Activated CD4-positive, alpha-beta memory T cell treated with anti-CD3 and anti-CD28 coated beads for 36 hours (primary cell): ENCODE results near the gene ZNF865. TPM values are rescaled to one million over a fixed set of nuclear protein-coding genes. Genes with fewer than 3 reads are reported as not detected.

Source experiments
- CTCF ChIA-PET: fragments of 350-600 bp; sonication (Branson Sonifier 250); formaldehyde crosslinking; loops from one replicate; lab custom pipeline; 2021; ENCODE audit warnings: antibody characterized with exemption, inconsistent platforms; lab: Charles Lee
- POLR2A ChIA-PET: fragments of 350-600 bp; sonication (Branson Sonifier 250); formaldehyde crosslinking; loops from one replicate; lab custom pipeline; 2021; ENCODE audit warnings: antibody characterized with exemption; lab: Charles Lee
- DNase-seq: peaks from one replicate; pipeline ENCODE4 v3.0.0-alpha.2; 2020
- H3K27ac Mint-ChIP-seq: one replicate; pipeline ENCODE4 v1.8.0; 2021; ENCODE audit warnings: mixed read lengths
- H3K27me3 Mint-ChIP-seq: one replicate; pipeline ENCODE4 v1.8.0; 2021; ENCODE audit warnings: mixed read lengths
- H3K36me3 Mint-ChIP-seq: one replicate; pipeline ENCODE4 v1.8.0; 2021; ENCODE audit warnings: mixed read lengths
- H3K4me1 Mint-ChIP-seq: one replicate; pipeline ENCODE4 v1.8.0; 2021; ENCODE audit warnings: low read depth, mixed read lengths
- H3K4me3 Mint-ChIP-seq: one replicate; pipeline ENCODE4 v1.8.0; 2021; ENCODE audit warnings: mild to moderate bottlenecking, mixed read lengths
- H3K9me3 Mint-ChIP-seq: one replicate; pipeline ENCODE4 v1.8.0; 2021; ENCODE audit warnings: mixed read lengths
- intact Hi-C: fragments of 100-400 bp; cut with micrococcal nuclease; formaldehyde crosslinking; loops from one replicate; pipeline ENCODE4 v1.15.1; 2023
- total RNA-seq, 2 experiments: library from RNA; stranded (reverse); gene quantifications; one replicate each; pipeline ENCODE4 v1.2.3, GENCODE V29; 2021

ZNF865 gene
- total RNA-seq, 2 experiments from 2014 or later, result 12.0 to 13.3 TPM

GRCh38 chr19:55642153-55643002, 36.9 kb downstream of the ZNF865 start:
- CTCF ChIA-PET, result interaction anchor here (1.9 to 2.0 kb wide), 3 partner anchors 10 to 12 kb away, joined by 11 to 28 read pairs (median 17); partner anchors contain the start of gene U2AF2
- POLR2A ChIA-PET, result interaction anchor here (0.7 to 2.6 kb wide), 5 partner anchors 9 to 388 kb away, joined by 3 to 19 read pairs (median 3); partner anchors contain the start of genes U2AF2 and ZNF865
- intact Hi-C loops, result loop anchor here (1.0 to 5.0 kb wide), 5 partner anchors 7 to 385 kb away; partner anchors contain the start of genes PPP6R1, RPL28, TMEM238 and ZNF865
- peak overlapping the region; percentile 85 for H3K4me3 Mint-ChIP-seq
- peak; percentile 50 for DNase-seq
- peak overlapping the region; percentile 98 for H3K27ac Mint-ChIP-seq
- H3K36me3 Mint-ChIP-seq, result peaks cover 28% of the 10 kb centered on the region
- H3K4me1 Mint-ChIP-seq, result peaks cover 52% of the 10 kb centered on the region
- peaks cover 2% of the 10 kb centered on the region for H3K9me3 Mint-ChIP-seq
- H3K27me3 Mint-ChIP-seq, result no peaks in the 10 kb centered on the region

- peaks cover 24% of the 10 kb centered on the region for H3K36me3 Mint-ChIP-seq
- peak; percentile 90 for DNase-seq
- intact Hi-C loops, result loop anchor here (1.0 to 5.0 kb wide), 5 partner anchors 8 to 386 kb away; partner anchors contain the start of genes PPP6R1, RPL28, TMEM238 and ZNF865
- H3K4me1 Mint-ChIP-seq, result peaks cover 48% of the 10 kb centered on the region
- ChIA-PET POLR2A (interaction anchor here (0.7 to 2.6 kb wide), 5 partner anchors 10 to 389 kb away, joined by 3 to 19 read pairs (median 3); partner anchors contain the start of genes U2AF2 and ZNF865), CTCF (interaction anchor here (0.6 to 2.0 kb wide), 6 partner anchors 9 to 19 kb away, joined by 3 to 28 read pairs (median 8); partner anchors contain the start of genes U2AF2 and ZNF784)
- H3K9me3 Mint-ChIP-seq, result peaks cover 2% of the 10 kb centered on the region
- H3K27ac Mint-ChIP-seq, result peak within 1 kb of the TSS; percentile 98
- H3K4me3 Mint-ChIP-seq, result peak within 1 kb of the TSS; percentile 85
- H3K27me3 Mint-ChIP-seq, result no peaks in the 10 kb centered on the region
Observed at GRCh38 chr19:55643003-55643886, 37.8 kb downstream of the ZNF865 start, which contains the start of gene ZNF581. TSS of gene ZNF581 (plus strand) at chr19:55643649. CDS start at chr19:55644572, 923 bp downstream.

GRCh38 chr19:55643887-55644176, 38.4 kb downstream of the ZNF865 start:
- DNase-seq, result no peak
- intact Hi-C loops, result loop anchor here (1.0 to 5.0 kb wide), 5 partner anchors 9 to 387 kb away; partner anchors contain the start of genes PPP6R1, RPL28, TMEM238 and ZNF865
- Mint-ChIP-seq H3K9me3 (peaks cover 2% of the 10 kb centered on the region), H3K4me1 (peaks cover 49% of the 10 kb centered on the region), H3K36me3 (peaks cover 24% of the 10 kb centered on the region), H3K27me3 (no peaks in the 10 kb centered on the region), H3K27ac (peak overlapping the region; percentile 98), H3K4me3 (peak overlapping the region; percentile 85)
- ChIA-PET CTCF (interaction anchor here (1.0 to 1.1 kb wide), 2 partner anchors 9 to 10 kb away, joined by 3 to 4 read pairs; no protein-coding TSS in a partner anchor), POLR2A (interaction anchor here (2.6 kb wide), 1 partner anchor 11 kb away, joined by 19 read pairs; the partner anchor contains the start of gene U2AF2)

GRCh38 chr19:55644191-55644833, 38.9 kb downstream of the ZNF865 start:
- no peak for DNase-seq
- Mint-ChIP-seq H3K4me1 (peaks cover 46% of the 10 kb centered on the region), H3K27me3 (no peaks in the 10 kb centered on the region), H3K27ac (peak overlapping the region; percentile 98), H3K9me3 (no peaks in the 10 kb centered on the region), H3K4me3 (peak overlapping the region; percentile 85), H3K36me3 (peaks cover 21% of the 10 kb centered on the region)
- intact Hi-C loops, result loop anchor here (5.0 kb wide), 1 partner anchor 387 kb away; the partner anchor contains the start of gene PPP6R1
- CTCF ChIA-PET, result interaction anchor here (1.0 to 1.1 kb wide), 2 partner anchors 9 to 10 kb away, joined by 3 to 4 read pairs; no protein-coding TSS in a partner anchor
- POLR2A ChIA-PET, result interaction anchor here (2.6 kb wide), 1 partner anchor 10 kb away, joined by 19 read pairs; the partner anchor contains the start of gene U2AF2

GRCh38 chr19:55644842-55645511, 39.5 kb downstream of the ZNF865 start:
- Mint-ChIP-seq H3K27ac (peak overlapping the region; percentile 98), H3K4me1 (peaks cover 47% of the 10 kb centered on the region), H3K27me3 (no peaks in the 10 kb centered on the region), H3K9me3 (no peaks in the 10 kb centered on the region), H3K4me3 (peak overlapping the region; percentile 85), H3K36me3 (peaks cover 21% of the 10 kb centered on the region)
- ChIA-PET POLR2A (interaction anchor here (0.6 to 0.9 kb wide), 2 partner anchors 11 to 12 kb away, joined by 3 read pairs; no protein-coding TSS in a partner anchor), CTCF (interaction anchor here (0.7 to 1.5 kb wide), 4 partner anchors 8 to 13 kb away, joined by 3 to 5 read pairs (median 4); no protein-coding TSS in a partner anchor)
- no peak for DNase-seq
- intact Hi-C loops, result loop anchor here (5.0 kb wide), 1 partner anchor 388 kb away; the partner anchor contains the start of gene PPP6R1

GRCh38 chr19:55645512-55645881, 40.0 kb downstream of the ZNF865 start:
- Mint-ChIP-seq H3K36me3 (peaks cover 21% of the 10 kb centered on the region), H3K4me1 (peaks cover 42% of the 10 kb centered on the region), H3K27ac (peak overlapping the region; percentile 13), H3K4me3 (peak overlapping the region; percentile 49), H3K27me3 (no peaks in the 10 kb centered on the region), H3K9me3 (no peaks in the 10 kb centered on the region)
- intact Hi-C loops, result no loop called here
- ChIA-PET CTCF (interaction anchor here (0.7 to 1.5 kb wide), 2 partner anchors 9 to 13 kb away, joined by 4 to 5 read pairs; no protein-coding TSS in a partner anchor), POLR2A (interaction anchor here (0.6 to 0.9 kb wide), 2 partner anchors 12 kb away, joined by 3 read pairs; no protein-coding TSS in a partner anchor)
- DNase-seq, result no peak

- H3K9me3 Mint-ChIP-seq, result no peaks in the 10 kb centered on the region
- no peak for DNase-seq
- CTCF ChIA-PET, result interaction anchor here (1.2 to 2.1 kb wide), 4 partner anchors 8 to 14 kb away, joined by 4 to 17 read pairs (median 5); no protein-coding TSS in a partner anchor
- peaks cover 40% of the 10 kb centered on the region for H3K4me1 Mint-ChIP-seq
- H3K4me3 Mint-ChIP-seq, result peak overlapping the region; percentile 70
- H3K27me3 Mint-ChIP-seq, result no peaks in the 10 kb centered on the region
- intact Hi-C loops, result no loop called here
- H3K36me3 Mint-ChIP-seq, result peaks cover 16% of the 10 kb centered on the region
- H3K27ac Mint-ChIP-seq, result no peak overlapping the region
- POLR2A ChIA-PET, result interaction anchor here (0.9 to 1.5 kb wide), 2 partner anchors 10 kb away, joined by 3 to 5 read pairs; no protein-coding TSS in a partner anchor
Observed at GRCh38 chr19:55646889-55647731, 41.7 kb downstream of the ZNF865 start.

- Mint-ChIP-seq H3K4me1 (peaks cover 39% of the 10 kb centered on the region), H3K36me3 (peaks cover 15% of the 10 kb centered on the region), H3K27ac (peak within 1 kb of the TSS; percentile 42), H3K4me3 (peak within 1 kb of the TSS; percentile 70), H3K27me3 (no peaks in the 10 kb centered on the region), H3K9me3 (no peaks in the 10 kb centered on the region)
- POLR2A ChIA-PET, result interaction anchor here (0.9 to 1.5 kb wide), 2 partner anchors 9 to 11 kb away, joined by 3 to 5 read pairs; no protein-coding TSS in a partner anchor
- intact Hi-C loops, result no loop called here
- DNase-seq, result peak; percentile 43
- CTCF ChIA-PET, result interaction anchor here (1.2 to 2.1 kb wide), 4 partner anchors 9 to 15 kb away, joined by 4 to 17 read pairs (median 5); no protein-coding TSS in a partner anchor
Observed at GRCh38 chr19:55647732-55648584, 42.5 kb downstream of the ZNF865 start, which contains the start of gene CCDC106. TSS of gene CCDC106 (plus strand) at chr19:55648212. CDS start at chr19:55649047, 835 bp downstream.
